Measurements from ENCODE around the gene PDXK. TPM values are rescaled to one million over a fixed set of nuclear protein-coding genes. Genes with fewer than 3 reads are reported as not detected.

The PDXK gene
- total and polyA plus RNA-seq, 2 of the 13 experiments (the other 11 are each of a cell fraction or from before 2014, with no cell fraction given): 114 to 184 TPM

- TF ChIP-seq FOXP1 (IDR thresholded peaks at IDR 0.05) (no peak), FOXP1 (CRISPR knock-in tag; IDR thresholded peaks at IDR 0.05) (no peak), KDM4B (CRISPR knock-in tag; IDR thresholded peaks at IDR 0.05) (no peak), EZH2 (conservative IDR thresholded peaks at IDR 0.05; ENCODE audit: low read depth, low read length) (no peak), ZNF546 (CRISPR knock-in tag; conservative IDR thresholded peaks at IDR 0.05) (no peak)
- H3K4me2 ChIP-seq (ENCODE audit: low read depth, low read length): no peak overlapping the region
- ATAC-seq (no peak), DNase-seq (ENCODE audit: low spot score) (no peak), FAIRE-seq (no peak)
- H3K9me3 ChIP-seq (ENCODE audit: low read length): no peaks in the 10 kb centered on the region
- WGBS (ENCODE audit: low lambda C conversion rate): 98% methylated on average over 16 of the region's 21 CpGs
- H3K79me2 ChIP-seq (ENCODE audit: insufficient read depth, low read length): no peaks in the 10 kb centered on the region
- H2AFZ ChIP-seq (ENCODE audit: low read length): no peak overlapping the region
- no peak overlapping the region for H3K9ac ChIP-seq (ENCODE audit: insufficient read depth, low read depth, low read length)
- no peak overlapping the region for H3K4me3 ChIP-seq (replicated peaks in 1 of 3; ENCODE audit: insufficient read depth in 1 of 3, low read depth in 2 of 3, low read length in 3 of 3)
- no peaks in the 10 kb centered on the region; a peak in 1 of 5 replicates for H3K27me3 ChIP-seq (ENCODE audit: control insufficient read depth in 1 of 2, insufficient read depth in 2 of 2, low read length in 2 of 2)
- intact Hi-C loops (cut with micrococcal nuclease; ENCODE audit: unreplicated experiment) (no loop called here), in situ Hi-C loops (cut with HindIII; ENCODE audit: extremely low pct_ligation_motif_present, low pct_unique_long_range_greater_than_20kb) (no loop called here)
- H3K36me3 ChIP-seq (replicated peaks in 1 of 2; ENCODE audit: control insufficient read depth in 1 of 2, insufficient read depth in 2 of 2, low read length in 2 of 2): peaks cover 51 to 89% of the 10 kb centered on the region in 2 experiments
- TSS peak; percentile 50 for BruUV-seq (replicated peaks)
- no peaks in the 10 kb centered on the region for H3K4me1 ChIP-seq (ENCODE audit: insufficient read depth, low read length)
- ChIA-PET CTCF (ENCODE audit: low intra/inter-chr PET ratio, low total read pairs) (no interaction called here), POLR2A (no interaction called here)
- H3K27ac ChIP-seq (ENCODE audit: extremely low read length, insufficient read depth, low read length): no peak overlapping the region
- H4K20me1 ChIP-seq (ENCODE audit: insufficient read depth, low read length): no peaks in the 10 kb centered on the region
Observed at GRCh38 chr21:43686811-43687565, 31.9 kb upstream of the PDXK start.

- CTCF ChIA-PET (ENCODE audit: low intra/inter-chr PET ratio, low total read pairs): no interaction called here
- POLR2A ChIA-PET: no interaction called here
- TF ChIP-seq ZBTB33 (CRISPR knock-in tag; IDR thresholded peaks at IDR 0.05) (peak; percentile 23; the same call in 1 of the 2 replicates), MZF1 (CRISPR knock-in tag; IDR thresholded peaks at IDR 0.05; ENCODE audit: borderline replicate concordance) (no peak), ATAD3A (CRISPR knock-in tag; IDR thresholded peaks at IDR 0.05) (no peak), PHF8 (CRISPR knock-in tag; IDR thresholded peaks at IDR 0.05) (no peak), ZNF790 (CRISPR knock-in tag; IDR thresholded peaks at IDR 0.05; ENCODE audit: borderline replicate concordance) (no peak), ZNF792 (CRISPR knock-in tag; IDR thresholded peaks at IDR 0.05) (no peak), CREM (IDR thresholded peaks at IDR 0.05) (no peak), CREM (CRISPR knock-in tag; IDR thresholded peaks at IDR 0.05) (no peak), ZMAT3 (CRISPR knock-in tag; conservative IDR thresholded peaks at IDR 0.05) (no peak), CBX5 (CRISPR knock-in tag; IDR thresholded peaks at IDR 0.05; ENCODE audit: borderline replicate concordance) (no peak), GABPB1 (CRISPR knock-in tag; IDR thresholded peaks at IDR 0.05) (no peak), THAP8 (CRISPR knock-in tag; IDR thresholded peaks at IDR 0.05; ENCODE audit: borderline replicate concordance) (no peak)
Observed at GRCh38 chr21:43687566-43688399, 31.1 kb upstream of the PDXK start.

More at GRCh38 chr21:43687566-43688399, 31.1 kb upstream of the PDXK start:
- H2AFZ ChIP-seq (ENCODE audit: low read length): no peak overlapping the region
- intact Hi-C loops (cut with micrococcal nuclease; ENCODE audit: unreplicated experiment) (no loop called here), in situ Hi-C loops (cut with HindIII; ENCODE audit: extremely low pct_ligation_motif_present, low pct_unique_long_range_greater_than_20kb) (no loop called here)
- WGBS (ENCODE audit: low lambda C conversion rate): 98% methylated on average over 26 of the region's 27 CpGs
- no peak for DNase-seq (ENCODE audit: low spot score)
- H3K9me3 ChIP-seq (ENCODE audit: low read length): no peaks in the 10 kb centered on the region
- no peaks in the 10 kb centered on the region for H4K20me1 ChIP-seq (ENCODE audit: insufficient read depth, low read length)
- H3K27me3 ChIP-seq (ENCODE audit: control insufficient read depth in 1 of 2, insufficient read depth in 2 of 2, low read length in 2 of 2): no peaks in the 10 kb centered on the region
- no peak overlapping the region for H3K4me3 ChIP-seq (replicated peaks in 1 of 3; ENCODE audit: insufficient read depth in 1 of 3, low read depth in 2 of 3, low read length in 3 of 3)
- peak; percentile 19; the same call in 1 of the 3 replicates for ATAC-seq
- H3K36me3 ChIP-seq (replicated peaks in 1 of 2; ENCODE audit: control insufficient read depth in 1 of 2, insufficient read depth in 2 of 2, low read length in 2 of 2): peaks cover 47 to 88% of the 10 kb centered on the region in 2 experiments
- BruUV-seq (replicated peaks): no TSS peak
- FAIRE-seq: no peak
- no peaks in the 10 kb centered on the region for H3K79me2 ChIP-seq (ENCODE audit: insufficient read depth, low read length)
- H3K27ac ChIP-seq (ENCODE audit: extremely low read length, insufficient read depth, low read length): no peak overlapping the region
- no peak overlapping the region for H3K4me2 ChIP-seq (ENCODE audit: low read depth, low read length)
- H3K4me1 ChIP-seq (ENCODE audit: insufficient read depth, low read length): no peaks in the 10 kb centered on the region
- no peak overlapping the region for H3K9ac ChIP-seq (ENCODE audit: insufficient read depth, low read depth, low read length)

All from HepG2 (cell line).